D721Med (cell line): ENCODE data around the gene ARHGEF10L.

ENCODE experiments used
- DNase-seq: peaks from one replicate; pipeline ENCODE4 v3.0.0; 2011; ENCODE audit warnings: low spot score; ENCODE audit not compliant: insufficient read length
- FAIRE-seq: peaks from 2 replicates; lab custom pipeline; 2011; peaks lifted over from hg19 to GRCh38; lab: Jason Lieb, UNC
- TF ChIP-seq, protein P1 (sequence below): IDR thresholded peaks from 2 replicates; pipeline ENCODE4 v1.5.1; 2012; ENCODE audit warnings: mild to moderate bottlenecking, control low read depth; ENCODE audit not compliant: insufficient read depth; ENCODE audit errors: missing control alignments

The ARHGEF10L gene

DNA sequence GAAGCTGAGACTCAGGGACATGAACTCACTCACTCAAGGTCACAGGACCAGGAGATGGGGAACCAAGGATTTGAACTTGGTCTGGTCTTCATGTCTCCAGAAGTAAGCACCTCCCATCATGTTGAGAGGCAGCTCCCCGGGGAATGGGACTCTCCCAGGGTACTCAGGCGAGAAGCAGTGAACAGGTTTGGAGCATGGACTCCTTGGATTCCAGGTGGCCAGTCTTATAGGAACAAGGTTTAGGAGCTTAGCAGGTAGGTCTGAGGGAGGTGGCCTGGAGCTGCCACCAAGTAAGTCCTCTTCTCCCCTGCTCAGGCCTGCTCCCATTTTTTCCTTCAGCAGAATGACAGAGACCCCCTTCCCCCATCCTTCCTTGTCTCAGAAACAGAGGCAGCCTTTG is 14.9 kb upstream of the ARHGEF10L start:
- FAIRE-seq (no peak), DNase-seq (no peak)
- TF ChIP-seq, protein P1, sequence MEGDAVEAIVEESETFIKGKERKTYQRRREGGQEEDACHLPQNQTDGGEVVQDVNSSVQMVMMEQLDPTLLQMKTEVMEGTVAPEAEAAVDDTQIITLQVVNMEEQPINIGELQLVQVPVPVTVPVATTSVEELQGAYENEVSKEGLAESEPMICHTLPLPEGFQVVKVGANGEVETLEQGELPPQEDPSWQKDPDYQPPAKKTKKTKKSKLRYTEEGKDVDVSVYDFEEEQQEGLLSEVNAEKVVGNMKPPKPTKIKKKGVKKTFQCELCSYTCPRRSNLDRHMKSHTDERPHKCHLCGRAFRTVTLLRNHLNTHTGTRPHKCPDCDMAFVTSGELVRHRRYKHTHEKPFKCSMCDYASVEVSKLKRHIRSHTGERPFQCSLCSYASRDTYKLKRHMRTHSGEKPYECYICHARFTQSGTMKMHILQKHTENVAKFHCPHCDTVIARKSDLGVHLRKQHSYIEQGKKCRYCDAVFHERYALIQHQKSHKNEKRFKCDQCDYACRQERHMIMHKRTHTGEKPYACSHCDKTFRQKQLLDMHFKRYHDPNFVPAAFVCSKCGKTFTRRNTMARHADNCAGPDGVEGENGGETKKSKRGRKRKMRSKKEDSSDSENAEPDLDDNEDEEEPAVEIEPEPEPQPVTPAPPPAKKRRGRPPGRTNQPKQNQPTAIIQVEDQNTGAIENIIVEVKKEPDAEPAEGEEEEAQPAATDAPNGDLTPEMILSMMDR, result no peak

- FAIRE-seq (no peak), DNase-seq (no peak)
- TF ChIP-seq, protein P1, result no peak
These were observed 13.4 kb upstream of the ARHGEF10L start for GRCh38 chr1:17525996-17526686.

DNA sequence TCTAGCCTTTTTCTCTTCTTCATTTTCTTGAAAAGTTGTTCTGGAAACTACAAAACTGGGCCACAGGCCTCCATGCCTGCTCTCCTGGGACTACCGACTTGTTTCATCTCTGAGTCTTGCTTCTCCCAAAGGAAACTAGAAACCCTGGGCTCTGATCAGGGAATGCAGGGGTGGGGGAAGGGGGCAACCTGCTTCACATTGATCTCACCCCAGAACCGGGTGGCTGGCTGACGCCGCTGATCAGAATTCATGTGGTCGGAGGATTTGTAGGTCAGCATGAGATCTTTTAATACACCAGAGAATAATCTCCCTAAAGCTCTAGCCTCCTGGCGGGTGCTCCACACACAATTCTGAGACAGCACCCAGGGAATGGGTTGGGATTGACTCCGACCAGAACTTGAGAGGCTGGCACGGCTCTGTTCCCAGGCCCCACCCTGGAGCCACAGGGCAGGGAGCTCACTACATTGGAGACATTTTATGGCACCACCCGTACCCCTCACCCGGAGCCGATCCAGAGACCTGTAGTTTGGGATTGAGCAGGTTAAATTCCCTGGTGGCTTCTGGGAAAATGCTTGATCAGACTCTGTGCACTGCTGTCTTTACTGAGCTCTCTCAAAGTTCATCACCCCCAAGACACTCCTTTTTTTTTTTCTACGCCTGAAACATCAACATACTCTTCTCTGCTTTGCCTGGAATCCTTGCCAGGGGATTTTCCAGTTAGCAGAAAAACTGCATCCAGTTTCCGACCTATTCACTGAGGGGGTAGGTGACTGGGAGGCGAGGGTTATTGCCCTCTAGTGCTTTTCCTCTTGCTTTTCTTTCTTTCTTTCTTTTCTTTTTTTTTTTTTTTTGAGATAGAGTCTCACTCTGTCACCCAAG is 12.2 kb upstream of the ARHGEF10L start:
- FAIRE-seq, result no peak
- TF ChIP-seq, protein P1, result no peak
- DNase-seq, result no peak

GRCh38 chr1:17529381-17529780 is 10.1 kb upstream of the ARHGEF10L start:
- FAIRE-seq (no peak), DNase-seq (no peak)
- TF ChIP-seq, protein P1, result no peak

DNA sequence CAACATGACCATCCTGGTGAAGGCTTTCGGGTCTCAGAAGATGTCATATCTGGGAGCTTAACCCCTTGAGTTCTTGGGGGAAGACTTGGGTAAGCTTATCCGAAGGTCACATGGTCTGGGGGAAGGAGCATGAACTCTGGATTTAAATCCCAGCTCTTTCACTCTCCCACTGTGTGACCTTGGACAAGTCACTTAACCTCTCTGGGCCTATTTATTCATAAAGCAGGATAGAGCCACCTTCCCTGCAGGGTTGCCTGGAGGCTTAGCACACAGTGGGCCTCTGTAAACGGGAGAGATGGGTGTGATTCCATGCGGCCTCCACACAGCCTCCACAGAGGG is 8.2 kb upstream of the ARHGEF10L start:
- no peak for DNase-seq
- TF ChIP-seq, protein P1, result no peak
- FAIRE-seq, result no peak

- FAIRE-seq (no peak), DNase-seq (no peak)
- TF ChIP-seq, protein P1, result no peak
These were observed 7.6 kb upstream of the ARHGEF10L start for GRCh38 chr1:17531682-17532487.
